Left ventricle myocardium inferior (tissue), 1 donor: Measurements from ENCODE around the gene TMEM165. TPM values are rescaled to one million over a fixed set of nuclear protein-coding genes. Genes with fewer than 3 reads are reported as not detected.

Experiments
- DNase-seq: peaks from one replicate; pipeline ENCODE4 v3.0.0-alpha.2; 2020
- H3K27ac ChIP-seq: fragments of 200-600 bp; replicated peaks from 2 replicates; pipeline ENCODE4 v1.8.0; 2021
- H3K27me3 ChIP-seq: fragments of 200-600 bp; 2 replicates; pipeline ENCODE4 v1.8.0; 2021; ENCODE audit warnings: low read depth
- H3K36me3 ChIP-seq: fragments of 200-600 bp; 2 replicates; pipeline ENCODE4 v1.8.0; 2021
- H3K4me1 ChIP-seq: fragments of 200-600 bp; 2 replicates; pipeline ENCODE4 v1.8.0; 2021
- H3K4me3 ChIP-seq: fragments of 200-600 bp; 2 replicates; pipeline ENCODE4 v1.8.0; 2021; ENCODE audit warnings: mild to moderate bottlenecking, moderate library complexity
- H3K9me3 ChIP-seq: fragments of 200-600 bp; replicated peaks from 2 replicates; pipeline ENCODE4 v1.8.0; 2021
- intact Hi-C: fragments of 100-400 bp; cut with micrococcal nuclease; formaldehyde crosslinking; loops from one replicate; pipeline ENCODE4 v1.11.0; 2022
- total RNA-seq: library from RNA; stranded (reverse); fragmentation: NEBNext Ultra II Directional; extraction: Animal tissue kit (Norgen Biotek cat#: 25700); gene quantifications from one replicate; pipeline ENCODE4 v1.2.1, GENCODE V29; 2021
- TF ChIP-seq, protein P1 (sequence below): fragments of 200-600 bp; IDR thresholded peaks from 2 replicates; pipeline ENCODE4 v1.8.0; 2021; ENCODE audit warnings: antibody characterized with exemption, mild to moderate bottlenecking, borderline replicate concordance
- donor health status: DM: no; HTN: yes; CAD: no; lungs with severe emphysema.

Gene TMEM165
- total RNA-seq, 1 donor from 2014 or later = 41.6 TPM

DNA sequence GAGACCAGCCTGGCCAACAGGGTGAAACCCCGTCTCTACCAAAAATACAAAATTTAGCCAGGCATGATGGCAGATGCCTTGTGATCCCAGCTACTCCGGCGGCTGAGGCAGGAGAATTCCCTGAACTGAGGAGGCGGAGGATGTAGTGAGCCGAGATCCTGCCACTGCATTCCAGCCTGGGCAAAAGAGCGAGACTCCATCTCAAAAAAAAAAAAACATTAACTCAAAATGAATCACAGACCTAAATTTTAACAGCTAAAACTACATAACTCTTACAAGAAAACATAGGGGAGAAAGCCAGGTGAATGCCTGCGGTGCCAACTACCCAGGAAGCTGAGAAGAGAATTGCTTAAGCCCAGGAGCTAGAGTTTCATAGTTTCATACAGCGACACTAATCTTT, 54.8 kb downstream of the TMEM165 start:
- intact Hi-C loops = no loop called here
- TF ChIP-seq, protein P1, sequence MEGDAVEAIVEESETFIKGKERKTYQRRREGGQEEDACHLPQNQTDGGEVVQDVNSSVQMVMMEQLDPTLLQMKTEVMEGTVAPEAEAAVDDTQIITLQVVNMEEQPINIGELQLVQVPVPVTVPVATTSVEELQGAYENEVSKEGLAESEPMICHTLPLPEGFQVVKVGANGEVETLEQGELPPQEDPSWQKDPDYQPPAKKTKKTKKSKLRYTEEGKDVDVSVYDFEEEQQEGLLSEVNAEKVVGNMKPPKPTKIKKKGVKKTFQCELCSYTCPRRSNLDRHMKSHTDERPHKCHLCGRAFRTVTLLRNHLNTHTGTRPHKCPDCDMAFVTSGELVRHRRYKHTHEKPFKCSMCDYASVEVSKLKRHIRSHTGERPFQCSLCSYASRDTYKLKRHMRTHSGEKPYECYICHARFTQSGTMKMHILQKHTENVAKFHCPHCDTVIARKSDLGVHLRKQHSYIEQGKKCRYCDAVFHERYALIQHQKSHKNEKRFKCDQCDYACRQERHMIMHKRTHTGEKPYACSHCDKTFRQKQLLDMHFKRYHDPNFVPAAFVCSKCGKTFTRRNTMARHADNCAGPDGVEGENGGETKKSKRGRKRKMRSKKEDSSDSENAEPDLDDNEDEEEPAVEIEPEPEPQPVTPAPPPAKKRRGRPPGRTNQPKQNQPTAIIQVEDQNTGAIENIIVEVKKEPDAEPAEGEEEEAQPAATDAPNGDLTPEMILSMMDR = no peak
- H3K4me3 ChIP-seq = no peak overlapping the region

DNA sequence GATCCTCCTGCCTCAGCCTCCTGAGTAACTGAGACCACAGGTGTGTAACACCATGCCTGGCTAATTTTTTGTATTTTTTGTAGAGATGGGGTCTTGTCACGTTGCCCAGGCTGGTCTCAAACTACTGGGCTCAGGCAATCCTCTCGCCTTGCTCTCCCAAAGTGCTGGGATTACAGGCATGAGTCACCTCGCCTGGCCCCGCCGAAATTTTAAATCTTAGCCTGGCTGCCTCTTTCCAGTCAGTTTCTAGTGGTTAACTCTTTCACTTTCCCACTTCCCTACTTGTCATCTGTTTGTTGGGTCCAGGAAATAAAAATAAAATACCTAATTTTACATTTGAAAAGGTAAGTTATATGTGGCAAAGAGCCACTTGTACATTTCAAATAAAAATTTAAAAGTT, 62.4 kb downstream of the TMEM165 start:
- intact Hi-C loops = no loop called here
- no peaks in the 10 kb centered on the region for H3K4me1 ChIP-seq
- TF ChIP-seq, protein P1 = no peak
- H3K4me3 ChIP-seq = no peak overlapping the region
- no peak overlapping the region for H3K27ac ChIP-seq
- H3K9me3 ChIP-seq = no peaks in the 10 kb centered on the region
- no peaks in the 10 kb centered on the region for H3K27me3 ChIP-seq
- DNase-seq = no peak
- H3K36me3 ChIP-seq = peaks cover 25% of the 10 kb centered on the region

More for the DNA sequence above, 54.8 kb downstream of the TMEM165 start:
- no peak for DNase-seq
- no peaks in the 10 kb centered on the region for H3K9me3 ChIP-seq
- no peaks in the 10 kb centered on the region for H3K4me1 ChIP-seq
- H3K27ac ChIP-seq = no peak overlapping the region
- H3K27me3 ChIP-seq = no peaks in the 10 kb centered on the region
- H3K36me3 ChIP-seq = peaks cover 71% of the 10 kb centered on the region

DNA sequence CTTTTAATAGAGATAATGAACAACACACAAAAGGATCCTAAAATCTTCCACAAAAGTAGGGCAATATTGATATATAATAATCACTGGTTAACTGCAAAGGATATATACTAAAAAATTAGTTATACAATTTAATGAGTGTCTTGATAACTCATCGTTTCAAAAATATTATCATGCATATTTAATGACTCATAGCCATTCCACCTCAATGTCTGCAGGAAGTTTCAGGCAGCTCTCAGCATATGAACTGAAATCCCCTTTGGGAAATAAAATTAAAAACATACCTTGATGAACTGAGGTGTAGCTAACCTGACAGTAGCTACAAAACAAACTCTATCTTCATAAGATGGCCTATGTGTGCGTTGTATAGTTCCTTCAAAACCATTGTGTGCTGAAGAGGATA, 62.9 kb downstream of the TMEM165 start:
- Histone ChIP-seq H3K4me3 (no peak overlapping the region), H3K27ac (no peak overlapping the region), H3K9me3 (no peaks in the 10 kb centered on the region), H3K27me3 (no peaks in the 10 kb centered on the region), H3K36me3 (peaks cover 25% of the 10 kb centered on the region), H3K4me1 (no peaks in the 10 kb centered on the region)
- intact Hi-C loops = no loop called here
- DNase-seq = no peak
- TF ChIP-seq, protein P1 = no peak

DNA sequence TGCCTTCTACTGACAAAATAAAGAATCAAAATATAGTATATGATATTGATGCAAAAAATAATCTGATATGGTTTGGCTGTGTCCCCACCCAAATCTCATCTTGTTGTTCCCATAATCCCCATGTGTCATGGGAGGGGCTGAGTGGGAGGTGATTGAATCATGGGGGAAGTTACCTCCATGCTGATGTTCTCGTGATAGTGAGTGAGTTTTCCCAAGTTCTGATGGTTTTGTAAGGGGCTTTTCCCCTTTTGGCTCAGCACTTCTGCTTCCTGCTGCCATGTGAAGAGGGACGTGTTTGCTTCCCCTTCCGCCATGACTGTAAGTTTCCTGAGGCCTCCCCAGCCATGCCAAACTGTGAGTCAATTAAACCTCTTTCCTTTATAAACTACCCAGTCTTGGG, 70.2 kb downstream of the TMEM165 start:
- H3K9me3 ChIP-seq = no peaks in the 10 kb centered on the region
- no peak overlapping the region for H3K27ac ChIP-seq
- H3K27me3 ChIP-seq = no peaks in the 10 kb centered on the region
- no peak overlapping the region for H3K4me3 ChIP-seq
- peaks cover 68% of the 10 kb centered on the region for H3K36me3 ChIP-seq
- TF ChIP-seq, protein P1 = no peak
- intact Hi-C loops = no loop called here
- no peaks in the 10 kb centered on the region for H3K4me1 ChIP-seq
- no peak for DNase-seq

DNA sequence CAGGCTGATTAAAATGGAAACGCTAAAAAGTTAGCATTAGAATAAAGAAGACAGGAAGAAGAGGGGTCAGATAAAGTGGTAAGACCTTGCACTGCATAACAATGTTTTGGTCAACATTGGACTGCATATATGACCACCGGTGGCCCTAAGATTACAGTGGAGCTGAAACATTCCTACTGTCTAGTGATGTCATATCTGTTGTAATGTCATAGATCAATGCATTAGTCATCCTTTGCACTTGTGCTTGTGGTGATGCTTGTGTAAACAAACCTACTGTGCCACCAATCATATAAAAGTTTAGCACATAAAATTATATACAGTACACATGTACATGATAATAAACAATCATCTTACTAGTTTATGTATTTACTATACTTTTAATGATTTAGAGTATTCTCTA, 73.0 kb downstream of the TMEM165 start:
- TF ChIP-seq, protein P1 = no peak
- Histone ChIP-seq H3K4me3 (no peak overlapping the region), H3K36me3 (peaks cover 88% of the 10 kb centered on the region), H3K27me3 (no peaks in the 10 kb centered on the region), H3K9me3 (no peaks in the 10 kb centered on the region), H3K4me1 (no peaks in the 10 kb centered on the region), H3K27ac (no peak overlapping the region)
- intact Hi-C loops = no loop called here
- no peak for DNase-seq

DNA sequence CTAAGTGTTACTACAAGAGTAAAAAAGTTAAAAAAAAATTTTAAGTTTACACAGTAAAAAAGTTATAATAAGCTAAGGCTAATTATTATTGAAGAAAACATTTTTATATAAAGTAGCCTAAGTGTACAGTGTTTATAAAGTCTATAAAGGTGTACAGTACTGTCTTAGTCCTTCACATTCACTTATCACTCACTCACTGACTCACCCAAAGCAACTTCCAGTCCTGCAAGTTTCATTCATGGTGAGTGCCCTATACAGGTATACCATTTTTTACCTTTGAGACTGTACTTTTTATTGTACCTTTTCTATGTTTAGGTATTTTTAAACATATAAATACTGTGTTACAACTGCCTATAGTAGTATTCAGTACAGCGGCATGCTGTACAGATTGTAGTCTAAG, 74.2 kb downstream of the TMEM165 start:
- Histone ChIP-seq H3K27ac (no peak overlapping the region), H3K36me3 (peaks cover 92% of the 10 kb centered on the region), H3K27me3 (no peaks in the 10 kb centered on the region), H3K4me3 (no peak overlapping the region), H3K4me1 (no peaks in the 10 kb centered on the region), H3K9me3 (peaks cover 7% of the 10 kb centered on the region)
- TF ChIP-seq, protein P1 = no peak
- intact Hi-C loops = no loop called here
- DNase-seq = no peak
